DMS114 treated with DMSO at 0.1 percent for 48 hours (cell line): ENCODE data around the gene PHPT1.
"Not testable (repeated sequence)": the region's sequence is repeated elsewhere in the genome, so short reads cannot be mapped to it uniquely, and the experiment has no call there.

Experiments
- DNase-seq: peaks from one replicate; lab custom pipeline; 2025; ENCODE audit not compliant: unreplicated experiment; lab: John Stamatoyannopoulos, UW

The PHPT1 gene

GRCh38 chr9:136858844-136859757 is 9.9 kb downstream of the PHPT1 start:
- no peak for DNase-seq

- no peak for DNase-seq
Observed at GRCh38 chr9:136860529-136860928, 11.3 kb downstream of the PHPT1 start.

DNA sequence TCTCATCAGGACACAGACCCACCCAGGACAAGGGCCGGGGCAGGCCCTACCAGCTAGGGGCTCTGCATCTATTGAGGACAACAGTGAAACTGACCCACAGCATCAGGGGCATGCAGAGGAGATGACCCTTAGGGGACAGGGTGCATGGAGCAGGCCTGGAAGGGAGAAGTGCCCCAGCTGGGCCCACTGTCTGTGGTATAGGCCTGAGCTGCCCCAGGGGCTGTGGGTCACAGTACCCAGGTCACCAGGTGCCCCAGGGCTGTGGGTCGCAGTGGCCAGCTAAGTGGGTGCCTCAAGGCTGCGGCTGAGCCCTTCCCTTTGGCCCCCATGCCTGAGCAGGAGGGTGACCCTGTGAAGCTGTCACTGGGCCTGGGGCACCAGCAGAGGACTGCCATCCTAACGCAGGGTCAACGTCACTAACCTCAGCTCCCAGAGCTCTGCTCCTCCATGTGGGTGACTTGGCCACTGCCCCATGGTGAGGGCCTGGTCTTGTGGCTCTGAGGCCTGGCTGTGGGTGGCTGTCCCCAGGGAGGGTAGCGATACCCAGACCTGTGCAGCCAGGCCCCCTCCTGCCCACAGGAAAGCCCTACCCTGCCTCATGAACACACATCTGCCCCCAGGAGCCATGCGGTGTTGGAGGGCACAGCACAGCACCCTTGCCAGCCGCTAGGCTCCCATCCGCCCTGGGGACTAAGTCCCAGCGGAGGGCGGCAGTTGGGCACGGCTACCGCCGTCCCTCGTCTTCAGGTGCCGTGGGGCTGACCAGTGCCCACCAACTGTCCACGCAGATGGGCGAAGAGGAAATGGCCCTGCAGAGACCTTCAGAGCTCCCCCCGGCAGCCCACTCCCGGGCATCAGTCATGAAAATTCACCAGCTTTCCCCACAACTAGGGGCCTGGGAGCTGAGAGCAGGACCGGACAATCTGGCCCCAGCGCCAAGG is 12.0 kb downstream of the PHPT1 start:
- no peak for DNase-seq

GRCh38 chr9:136861874-136862457 is 12.8 kb downstream of the PHPT1 start:
- DNase-seq, result no peak

DNA sequence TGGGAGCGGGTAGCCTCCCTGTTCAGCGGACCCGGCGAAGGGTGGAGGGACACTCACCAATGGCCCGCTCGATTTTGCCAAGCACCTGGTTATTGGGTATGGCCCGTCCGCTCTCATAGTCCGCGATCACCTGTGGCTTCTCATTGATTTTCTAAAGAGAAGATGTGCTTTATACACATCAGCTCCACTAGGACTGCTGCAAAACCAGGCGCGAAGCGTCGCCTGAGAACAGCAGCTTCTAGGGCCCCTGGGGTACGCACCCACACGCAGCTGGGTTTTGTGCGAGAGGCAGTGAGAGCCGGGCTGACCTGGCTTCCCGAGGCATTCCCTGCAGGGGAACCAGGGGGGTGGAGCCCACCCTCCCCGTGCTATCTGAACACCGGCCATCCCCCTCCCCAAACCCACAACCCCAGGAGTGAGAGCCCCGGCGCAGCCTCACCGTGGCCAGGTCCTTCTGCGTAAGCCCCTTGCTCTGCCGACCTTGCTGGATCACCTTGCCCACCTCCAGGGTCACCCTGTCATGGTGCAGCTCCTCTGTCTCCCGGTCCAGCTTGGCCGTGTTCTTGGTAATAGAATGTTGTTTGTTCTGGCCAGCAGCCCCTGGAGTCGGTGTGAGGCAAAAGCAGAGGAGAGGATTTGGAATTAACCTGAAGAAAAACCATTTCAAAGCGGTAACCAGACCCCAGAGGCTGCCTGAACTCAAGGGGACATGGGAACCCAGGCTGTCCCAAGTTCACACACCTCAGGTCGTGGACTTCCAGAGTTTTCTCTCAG is 13.8 kb downstream of the PHPT1 start:
- DNase-seq, result no peak

DNA sequence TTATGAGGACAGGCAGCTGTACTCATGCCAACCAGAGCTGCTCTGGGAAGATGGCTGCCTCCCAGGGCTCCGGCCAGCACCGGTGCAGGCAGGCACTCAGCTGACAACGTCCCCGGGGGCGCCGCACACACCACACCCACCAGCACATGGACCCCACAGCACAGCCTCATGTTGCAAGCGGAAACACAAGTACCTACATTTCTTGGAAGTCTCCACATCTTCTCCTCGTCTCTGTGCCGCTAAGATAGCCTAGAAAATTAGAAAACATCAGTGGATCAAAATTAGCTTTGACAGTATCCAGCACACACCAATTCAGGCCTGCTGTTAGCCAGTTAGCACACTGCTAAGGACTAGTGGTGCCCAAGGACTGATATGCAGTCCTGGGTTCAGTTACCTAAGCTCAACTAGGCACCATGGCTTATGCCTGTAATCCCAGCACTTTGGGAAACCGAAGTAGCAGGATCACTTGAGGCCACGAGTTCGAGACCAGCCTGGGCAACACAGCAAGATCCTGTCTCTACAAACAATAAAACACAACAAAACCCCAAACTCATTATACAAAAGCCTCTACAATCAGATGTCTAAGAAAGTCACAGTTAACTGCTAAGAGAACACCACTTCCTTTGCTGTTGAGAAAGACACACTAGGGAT is 14.5 kb downstream of the PHPT1 start:
- DNase-seq, result no peak

DNA sequence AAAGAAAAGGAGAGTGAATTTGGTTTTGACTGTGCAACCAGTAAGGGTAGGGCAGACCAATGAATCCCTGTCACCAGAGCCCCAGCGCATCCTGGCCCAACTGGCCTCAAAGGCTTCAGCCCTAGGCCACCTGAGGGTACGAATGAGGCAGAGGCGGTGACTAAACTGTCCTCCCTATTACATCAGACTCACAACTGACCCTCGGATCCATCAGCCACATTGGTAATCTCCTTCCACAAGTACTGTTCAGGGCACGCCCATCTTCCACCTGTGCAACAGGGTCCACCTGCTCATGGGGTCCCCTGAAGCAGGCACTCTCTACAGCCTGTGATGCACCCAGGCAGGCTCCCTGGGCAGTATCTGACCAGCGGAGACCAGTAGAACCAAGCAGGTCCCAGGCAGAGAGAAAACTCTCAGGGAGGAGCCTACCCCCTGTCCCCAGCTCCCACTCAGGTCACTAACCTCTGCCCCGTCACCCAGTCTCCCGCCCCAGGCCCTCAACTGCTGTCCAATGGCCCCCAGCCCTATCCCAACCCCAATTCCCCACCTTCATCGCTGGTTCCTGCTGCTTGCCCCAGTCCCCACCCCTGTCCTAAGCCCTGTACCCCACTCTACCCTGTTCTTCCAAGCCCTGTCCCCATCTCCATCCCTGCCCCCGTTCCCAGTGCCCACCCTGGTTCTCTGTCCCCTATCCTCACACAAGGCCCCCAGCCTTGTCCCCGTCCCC is 16.0 kb downstream of the PHPT1 start:
- DNase-seq, result no peak

DNA sequence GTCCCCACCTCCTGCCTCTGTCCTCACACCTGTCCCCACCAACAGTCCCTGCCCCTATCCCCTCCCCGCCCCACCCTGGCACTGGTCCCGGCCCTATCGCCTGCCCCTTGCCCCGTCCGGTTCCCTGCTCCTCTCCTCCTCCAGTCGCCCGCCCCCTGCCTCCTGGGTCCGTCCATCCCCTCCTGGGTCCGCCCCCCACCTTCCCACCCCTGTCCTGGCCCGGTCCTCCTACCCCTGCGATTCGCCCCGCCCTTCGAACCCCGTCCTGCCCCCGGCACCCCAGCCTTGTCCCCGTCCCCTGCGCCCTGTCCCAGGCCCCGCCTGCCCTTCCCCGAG is 16.5 kb downstream of the PHPT1 start:
- DNase-seq, result no peak

DNA sequence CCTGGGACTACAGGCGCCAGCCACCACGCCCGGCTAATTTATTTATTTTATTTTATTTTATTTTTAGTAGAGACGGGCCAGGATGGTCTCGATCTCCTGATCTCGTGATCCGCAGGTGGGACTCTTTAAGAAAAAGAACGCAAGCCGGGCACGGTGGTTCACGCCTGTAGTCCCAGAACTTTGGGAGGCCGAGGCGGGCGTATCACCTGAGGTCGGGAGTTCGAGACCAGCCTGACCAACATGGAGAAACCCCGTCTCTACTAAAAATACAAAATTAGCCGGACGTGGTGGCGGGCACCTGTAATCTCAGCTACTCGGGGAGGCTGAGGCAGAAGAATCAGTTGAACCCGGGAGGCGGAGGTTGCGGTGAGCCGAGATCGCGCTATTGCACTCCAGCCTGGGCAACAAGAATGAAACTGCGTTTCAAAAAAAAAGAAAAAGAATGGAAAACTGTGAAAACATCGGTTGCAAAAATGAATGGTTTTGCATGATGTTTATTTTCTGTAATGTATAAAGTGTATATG is 17.8 kb downstream of the PHPT1 start:
- DNase-seq, result not testable (repeated sequence)

- no peak for DNase-seq
Observed at GRCh38 chr9:136867480-136867879, 18.3 kb downstream of the PHPT1 start.

DNA sequence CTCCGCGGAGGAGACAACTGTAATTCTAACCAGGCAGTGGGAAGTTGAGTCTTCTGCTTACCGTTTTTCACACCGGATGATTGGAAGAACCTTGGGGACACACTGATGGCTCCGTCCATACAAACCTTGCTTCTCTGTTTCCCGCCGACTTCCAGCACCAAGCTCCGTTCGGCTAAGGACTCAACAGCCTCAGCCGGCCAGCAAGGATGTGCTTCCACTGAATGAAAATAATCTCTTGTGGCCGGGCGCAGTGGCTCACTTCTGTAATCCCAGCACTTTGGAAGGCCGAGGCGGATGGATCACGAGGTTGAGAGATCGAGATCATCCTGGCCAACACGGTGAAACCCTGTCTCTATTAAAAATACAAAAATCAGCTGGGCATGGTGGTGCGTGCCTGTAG is 18.7 kb downstream of the PHPT1 start:
- no peak for DNase-seq

GRCh38 chr9:136868644-136869043 is 19.4 kb downstream of the PHPT1 start:
- DNase-seq, result no peak

GRCh38 chr9:136869611-136870010 is 20.4 kb downstream of the PHPT1 start:
- DNase-seq, result not testable (repeated sequence)

DNA sequence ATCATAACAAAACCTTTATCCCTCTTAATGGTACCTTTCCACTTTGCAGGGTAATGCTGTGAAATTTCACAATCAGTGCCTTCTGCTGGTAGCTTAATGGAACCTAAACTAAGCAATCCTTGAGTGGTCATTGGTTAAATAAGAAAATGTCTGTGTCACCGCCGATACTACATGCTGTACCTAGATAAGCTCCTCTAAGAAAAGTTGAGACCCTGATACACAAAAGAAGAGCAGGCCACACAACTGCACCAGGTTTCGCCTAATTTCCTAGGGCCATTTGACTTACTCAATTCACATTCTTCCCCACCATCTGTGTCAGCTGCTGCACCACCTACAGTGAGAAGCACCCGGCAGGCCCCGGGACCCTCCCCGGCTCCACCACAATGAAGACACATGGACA is 25.9 kb downstream of the PHPT1 start:
- DNase-seq, result no peak

DNA sequence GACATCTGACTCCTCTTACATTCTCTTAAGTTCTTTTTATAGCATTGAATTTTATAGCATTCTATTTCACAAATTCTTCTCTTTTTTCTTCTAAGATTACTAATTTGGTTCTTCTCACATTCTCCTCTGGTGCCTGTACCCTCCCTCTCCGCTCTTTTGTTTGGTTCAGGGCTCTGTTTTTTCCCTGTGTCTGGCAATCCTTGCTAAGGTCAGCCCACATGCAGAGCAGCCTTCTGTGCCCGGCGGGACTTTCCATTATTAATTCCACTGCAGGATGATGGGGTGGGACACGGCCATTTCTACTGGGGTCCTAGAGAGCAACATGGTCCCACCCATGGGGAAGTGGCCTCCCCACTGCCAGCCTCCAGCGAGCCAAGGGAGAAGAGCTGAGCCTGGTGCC is 27.3 kb downstream of the PHPT1 start:
- DNase-seq, result no peak

GRCh38 chr9:136880651-136881050 is 31.4 kb downstream of the PHPT1 start:
- no peak for DNase-seq

DNA sequence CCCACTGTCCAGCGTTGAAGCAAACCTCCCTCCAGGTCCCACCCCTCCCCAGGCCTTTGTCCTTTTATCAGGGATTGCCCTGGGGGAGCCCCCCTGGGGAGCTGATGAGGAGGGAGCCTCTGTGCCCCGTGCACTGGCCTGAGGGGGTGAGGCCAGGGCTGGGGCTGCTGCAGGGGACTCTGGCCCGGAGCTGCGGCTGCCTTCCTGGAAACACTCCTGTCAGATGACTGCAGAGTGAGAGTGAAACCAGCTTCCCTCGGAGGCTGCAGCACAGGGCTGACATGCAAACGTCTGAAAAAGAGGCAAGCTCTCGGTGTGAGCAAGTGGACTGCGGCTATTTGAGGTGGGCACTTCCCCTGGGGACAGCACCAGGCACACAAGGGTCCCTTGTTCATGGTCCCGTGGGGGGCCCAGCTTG is 32.5 kb downstream of the PHPT1 start:
- no peak for DNase-seq

GRCh38 chr9:136882109-136882946 is 33.1 kb downstream of the PHPT1 start:
- no peak for DNase-seq

DNA sequence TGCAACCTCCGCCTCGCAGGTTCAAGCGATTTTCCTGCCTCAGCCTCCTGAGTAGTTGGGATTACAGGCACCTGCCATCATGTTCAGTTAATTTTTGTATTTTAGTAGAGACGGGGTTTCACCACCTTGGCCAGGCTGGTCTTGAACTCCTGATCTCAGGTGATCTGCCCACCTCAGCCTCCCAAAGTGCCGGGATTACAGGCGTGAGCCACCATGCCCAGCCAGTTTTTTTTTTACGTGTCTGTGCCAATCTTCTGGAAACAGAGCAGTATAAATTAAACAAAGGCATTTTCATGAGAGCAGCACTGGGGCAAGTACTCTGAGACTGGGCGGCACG is 33.7 kb downstream of the PHPT1 start:
- not testable (repeated sequence) for DNase-seq
